ENCODE results near the gene MYOC. TPM values are rescaled to one million over a fixed set of nuclear protein-coding genes. Genes with fewer than 3 reads are reported as not detected.

The MYOC gene
- polyA plus RNA-seq (2012; ENCODE audit: insufficient read length, low read depth): not detected

GRCh38 chr1:171652234-171652822 is at the start of gene MYOC:
Gene MYOC, minus strand, starts transcription at chr1:171652688. Its CDS starts 77 bp downstream, at chr1:171652611.
- no peak for TF ChIP-seq SIN3A (IDR thresholded peaks at IDR 0.05; ENCODE audit: borderline replicate concordance, insufficient read depth, low read length)
- TF ChIP-seq TAF1 (IDR thresholded peaks at IDR 0.05; ENCODE audit: borderline replicate concordance, insufficient read depth, low read length): no peak
- TF ChIP-seq POLR2AphosphoS5 (IDR thresholded peaks at IDR 0.05; ENCODE audit: low read depth, low read length): no peak
- TF ChIP-seq FOXP2 (optimal IDR thresholded peaks at IDR 0.05; ENCODE audit: borderline replicate concordance, extremely low read depth, extremely low read length, insufficient read depth): no peak
- TF ChIP-seq REST (IDR thresholded peaks at IDR 0.05; ENCODE audit: insufficient read depth in 1 of 2, low read depth in 2 of 2, low read length in 2 of 2): no peak

- TF ChIP-seq REST (IDR thresholded peaks at IDR 0.05; ENCODE audit: insufficient read depth in 1 of 2, low read depth in 2 of 2, low read length in 2 of 2) (no peak), POLR2AphosphoS5 (IDR thresholded peaks at IDR 0.05; ENCODE audit: low read depth, low read length) (no peak), FOXP2 (optimal IDR thresholded peaks at IDR 0.05; ENCODE audit: borderline replicate concordance, extremely low read depth, extremely low read length, insufficient read depth) (no peak), SIN3A (IDR thresholded peaks at IDR 0.05; ENCODE audit: borderline replicate concordance, insufficient read depth, low read length) (no peak)
These were observed 47.0 kb upstream of the MYOC start for GRCh38 chr1:171699531-171699930.

GRCh38 chr1:171683870-171684269 is 31.4 kb upstream of the MYOC start:
- TF ChIP-seq TAF1 (IDR thresholded peaks at IDR 0.05; ENCODE audit: borderline replicate concordance, insufficient read depth, low read length): no peak
- TF ChIP-seq REST (IDR thresholded peaks at IDR 0.05; ENCODE audit: insufficient read depth in 1 of 2, low read depth in 2 of 2, low read length in 2 of 2): no peak
- no peak for TF ChIP-seq FOXP2 (optimal IDR thresholded peaks at IDR 0.05; ENCODE audit: borderline replicate concordance, extremely low read depth, extremely low read length, insufficient read depth)

- TF ChIP-seq FOXP2 (optimal IDR thresholded peaks at IDR 0.05; ENCODE audit: borderline replicate concordance, extremely low read depth, extremely low read length, insufficient read depth): no peak
- TF ChIP-seq REST (IDR thresholded peaks at IDR 0.05; ENCODE audit: insufficient read depth in 1 of 2, low read depth in 2 of 2, low read length in 2 of 2): no peak
- no peak for TF ChIP-seq SIN3A (IDR thresholded peaks at IDR 0.05; ENCODE audit: borderline replicate concordance, insufficient read depth, low read length)
- no peak for TF ChIP-seq POLR2AphosphoS5 (IDR thresholded peaks at IDR 0.05; ENCODE audit: low read depth, low read length)
- TF ChIP-seq TAF1 (IDR thresholded peaks at IDR 0.05; ENCODE audit: borderline replicate concordance, insufficient read depth, low read length): no peak
These were observed 27.9 kb upstream of the MYOC start for GRCh38 chr1:171680339-171680738.

- no peak for TF ChIP-seq TAF1 (IDR thresholded peaks at IDR 0.05; ENCODE audit: borderline replicate concordance, insufficient read depth, low read length)
- no peak for TF ChIP-seq FOXP2 (optimal IDR thresholded peaks at IDR 0.05; ENCODE audit: borderline replicate concordance, extremely low read depth, extremely low read length, insufficient read depth)
- no peak for TF ChIP-seq REST (IDR thresholded peaks at IDR 0.05; ENCODE audit: insufficient read depth in 1 of 2, low read depth in 2 of 2, low read length in 2 of 2)
- no peak for TF ChIP-seq SIN3A (IDR thresholded peaks at IDR 0.05; ENCODE audit: borderline replicate concordance, insufficient read depth, low read length)
- no peak for TF ChIP-seq POLR2AphosphoS5 (IDR thresholded peaks at IDR 0.05; ENCODE audit: low read depth, low read length)
These were observed 24.3 kb upstream of the MYOC start for GRCh38 chr1:171676823-171677222.

All from PFSK-1 (cell line).